Left lung (tissue), 10 donors: Measurements from ENCODE around the gene PKN1. TPM values are rescaled to one million over a fixed set of nuclear protein-coding genes. Genes with fewer than 3 reads are reported as not detected.

Experiments
- ATAC-seq: fragments of 200-7000 bp; cut with Tn5 transposase; one replicate; pipeline ENCODE4 v1.9.1; 2020; ENCODE audit warnings: moderate library complexity
- DNase-seq, 4 donors: peaks; one replicate each; pipeline ENCODE4 v3.0.0-alpha.2; 2013 to 2020
- H3K27ac ChIP-seq, 2 donors: fragments of 200-600 bp; sonication (generic) in 1 of 2; one replicate each; pipeline versions ENCODE4 v1.5.0 to v1.8.0; 2020 to 2021
- H3K27me3 ChIP-seq, 2 donors: fragments of 200-600 bp; sonication (generic) in 1 of 2; one replicate each; pipeline versions ENCODE4 v1.5.0 to v1.8.0; 2020 to 2021
- H3K36me3 ChIP-seq, 2 donors: fragments of 200-600 bp; sonication (generic) in 1 of 2; one replicate each; pipeline versions ENCODE4 v1.5.0 to v1.8.0; 2020 to 2021
- H3K4me1 ChIP-seq, 2 donors: fragments of 200-600 bp; one replicate each; pipeline ENCODE4 v1.8.0; 2021
- H3K4me3 ChIP-seq, 2 donors: fragments of 200-600 bp; sonication (generic) in 1 of 2; one replicate each; pipeline versions ENCODE4 v1.5.0 to v1.8.0; 2020 to 2021; ENCODE audit warnings: mild to moderate bottlenecking in 1 of 2
- H3K9me3 ChIP-seq, 2 donors: fragments of 200-600 bp; sonication (generic) in 1 of 2; one replicate each; pipeline versions ENCODE4 v1.5.0 to v1.8.0; 2020 to 2021
- intact Hi-C, 2 donors: fragments of 100-400 bp; cut with DNase I; formaldehyde crosslinking; loops; one replicate each; pipeline versions ENCODE4 v1.11.2 to v1.14.2; 2022
- polyA plus RNA-seq, 6 donors: library from polyadenylated mRNA; unstranded; fragments of 120-200 nt; gene quantifications; one replicate each; pipeline ENCODE4 v1.2.1, GENCODE V29; 2013; ENCODE audit not compliant: insufficient read length in 6 of 6
- total RNA-seq, 2 donors: library from RNA; stranded (reverse); fragmentation: NEBNext Ultra II Directional; extraction: Animal tissue kit (Norgen Biotek cat#: 25700); gene quantifications; one replicate each; pipeline ENCODE4 v1.2.1, GENCODE V29; 2021
- TF ChIP-seq, protein P1 (sequence below), 2 donors: fragments of 200-600 bp; sonication (generic) in 1 of 2; IDR thresholded peaks; one replicate each; pipeline versions ENCODE4 v1.5.0 to v1.8.0; 2021; ENCODE audit warnings: antibody characterized with exemption in 2 of 2
- donor health status: DM: no; HTN: yes; CAD: no.
- donor health status: DM: no; HTN: no; CAD: no.

Gene PKN1
- total and polyA plus RNA-seq, 8 donors: 91.9 to 190 (median 101) TPM

DNA sequence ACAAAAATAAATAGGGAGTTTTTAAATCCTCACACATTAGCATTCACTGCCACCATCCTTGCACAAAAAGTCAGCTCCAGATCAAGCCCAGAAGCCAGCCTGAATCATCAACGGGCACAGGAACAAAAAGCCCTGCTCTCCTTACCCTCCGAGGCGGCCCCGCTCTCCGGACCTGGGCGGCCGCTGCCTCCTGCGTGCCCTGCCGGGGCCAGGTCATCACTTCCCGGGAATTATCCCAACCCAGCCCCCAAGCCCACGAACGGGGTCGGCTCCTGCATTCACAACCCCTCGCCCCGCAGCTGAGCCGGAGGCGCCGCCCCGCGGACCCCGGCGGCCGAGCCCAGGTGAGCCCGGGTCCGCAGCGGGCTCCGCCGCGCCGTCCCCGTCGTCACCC lies 84.3 kb downstream of the PKN1 start:
- no peak for DNase-seq
- peak overlapping the region; percentile 83 to 97 for H3K4me3 ChIP-seq
- no peaks in the 10 kb centered on the region for H3K9me3 ChIP-seq
- no peaks in the 10 kb centered on the region for H3K27me3 ChIP-seq
- TF ChIP-seq, protein P1, sequence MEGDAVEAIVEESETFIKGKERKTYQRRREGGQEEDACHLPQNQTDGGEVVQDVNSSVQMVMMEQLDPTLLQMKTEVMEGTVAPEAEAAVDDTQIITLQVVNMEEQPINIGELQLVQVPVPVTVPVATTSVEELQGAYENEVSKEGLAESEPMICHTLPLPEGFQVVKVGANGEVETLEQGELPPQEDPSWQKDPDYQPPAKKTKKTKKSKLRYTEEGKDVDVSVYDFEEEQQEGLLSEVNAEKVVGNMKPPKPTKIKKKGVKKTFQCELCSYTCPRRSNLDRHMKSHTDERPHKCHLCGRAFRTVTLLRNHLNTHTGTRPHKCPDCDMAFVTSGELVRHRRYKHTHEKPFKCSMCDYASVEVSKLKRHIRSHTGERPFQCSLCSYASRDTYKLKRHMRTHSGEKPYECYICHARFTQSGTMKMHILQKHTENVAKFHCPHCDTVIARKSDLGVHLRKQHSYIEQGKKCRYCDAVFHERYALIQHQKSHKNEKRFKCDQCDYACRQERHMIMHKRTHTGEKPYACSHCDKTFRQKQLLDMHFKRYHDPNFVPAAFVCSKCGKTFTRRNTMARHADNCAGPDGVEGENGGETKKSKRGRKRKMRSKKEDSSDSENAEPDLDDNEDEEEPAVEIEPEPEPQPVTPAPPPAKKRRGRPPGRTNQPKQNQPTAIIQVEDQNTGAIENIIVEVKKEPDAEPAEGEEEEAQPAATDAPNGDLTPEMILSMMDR (IDR thresholded peaks at IDR 0.05): no peak
- H3K36me3 ChIP-seq: peaks cover 5 to 36% of the 10 kb centered on the region in 2 donors
- intact Hi-C loops: no loop called here
- H3K27ac ChIP-seq: peak overlapping the region; percentile 99 to 100
- no peak for ATAC-seq
- H3K4me1 ChIP-seq: peaks cover 11 to 59% of the 10 kb centered on the region in 2 donors

DNA sequence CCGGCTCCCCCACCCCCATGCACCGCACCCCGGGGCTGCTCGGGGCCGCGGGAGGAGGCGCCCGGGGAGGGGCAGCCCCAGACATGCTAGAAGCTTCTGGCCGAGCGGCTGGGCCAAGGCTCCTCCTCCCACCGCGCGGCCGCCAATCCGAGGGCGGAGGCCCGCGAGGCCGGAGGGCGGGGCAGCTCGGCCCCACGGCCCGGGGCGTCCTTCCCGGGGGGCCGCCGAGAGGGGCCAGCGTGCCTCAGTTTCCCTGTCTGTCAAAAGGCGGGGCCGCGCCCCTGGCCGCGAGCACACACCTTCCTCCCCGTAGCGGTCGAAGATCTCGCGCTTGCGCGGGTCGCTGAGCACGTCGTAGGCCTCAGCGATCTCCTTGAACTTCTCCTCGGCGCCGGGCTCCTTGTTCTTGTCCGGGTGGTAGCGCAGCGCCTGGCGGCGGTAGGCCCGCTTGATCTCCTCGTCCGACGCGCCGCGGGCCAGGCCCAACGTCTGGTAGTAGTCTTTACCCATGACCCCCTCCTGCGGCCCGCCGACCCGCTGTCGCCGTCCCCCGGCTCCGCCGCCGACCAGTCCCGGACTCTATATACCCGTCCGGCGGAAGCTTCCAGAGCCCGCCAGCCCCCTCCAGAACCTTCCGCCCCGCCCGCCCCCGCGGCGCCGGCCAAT lies 84.9 kb downstream of the PKN1 start, which contains the start of gene DNAJB1:
DNAJB1 (minus strand) TSS at position 558 of the 666 bp plus-strand sequence; CDS start at position 510, 48 bp downstream.
- Histone ChIP-seq H3K36me3 (peaks cover 5 to 36% of the 10 kb centered on the region in 2 donors), H3K4me3 (peak within 1 kb of the TSS; percentile 83 to 97), H3K27ac (peak within 1 kb of the TSS; percentile 99 to 100), H3K9me3 (no peaks in the 10 kb centered on the region), H3K4me1 (peaks cover 11 to 59% of the 10 kb centered on the region in 2 donors), H3K27me3 (no peaks in the 10 kb centered on the region)
- intact Hi-C loops: no loop called here
- DNase-seq (peak in 3 of 4 donors; percentile 83 to 96 (median 89)), ATAC-seq (peak; percentile 81)
- TF ChIP-seq, protein P1 (IDR thresholded peaks at IDR 0.05): no peak

DNA sequence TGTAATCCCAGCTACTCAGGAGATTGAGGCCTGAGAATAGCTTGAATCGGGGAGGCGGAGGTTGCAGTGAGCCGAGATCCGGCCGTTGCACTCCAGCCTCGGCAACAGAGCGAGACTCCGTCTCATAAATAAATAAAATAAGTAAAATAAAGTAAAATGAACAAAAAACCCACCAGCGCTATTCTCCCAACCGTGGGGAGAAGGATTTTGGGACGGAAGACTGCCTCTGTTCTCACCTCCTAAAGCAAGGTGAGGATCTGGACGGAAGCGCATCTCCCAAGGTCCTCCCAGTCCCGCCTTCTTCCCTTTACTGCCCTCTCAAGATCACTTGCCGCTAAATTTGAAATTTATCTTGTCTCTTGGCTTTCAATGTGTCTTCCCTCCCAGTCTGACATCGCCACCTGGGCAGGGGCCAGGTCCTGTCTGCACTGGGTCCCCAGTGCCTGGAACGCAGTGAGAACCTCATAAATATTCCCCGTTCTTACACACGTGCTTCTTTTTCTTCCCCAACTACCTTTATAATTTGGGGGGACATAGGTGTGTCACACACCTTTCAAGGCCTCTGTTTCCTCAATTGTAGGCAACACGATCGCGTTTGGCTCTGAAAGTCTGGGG lies 86.2 kb downstream of the PKN1 start:
- no peak for DNase-seq
- intact Hi-C loops: no loop called here
- TF ChIP-seq, protein P1 (IDR thresholded peaks at IDR 0.05): no peak
- peak overlapping the region in 1 of 2 donors; percentile 97 for H3K4me3 ChIP-seq
- ATAC-seq: no peak
- H3K27me3 ChIP-seq: no peaks in the 10 kb centered on the region
- peaks cover 5 to 25% of the 10 kb centered on the region in 2 donors for H3K36me3 ChIP-seq
- peak overlapping the region; percentile 99 to 100 for H3K27ac ChIP-seq
- H3K9me3 ChIP-seq: no peaks in the 10 kb centered on the region
- peaks cover 11 to 48% of the 10 kb centered on the region in 2 donors for H3K4me1 ChIP-seq

DNA sequence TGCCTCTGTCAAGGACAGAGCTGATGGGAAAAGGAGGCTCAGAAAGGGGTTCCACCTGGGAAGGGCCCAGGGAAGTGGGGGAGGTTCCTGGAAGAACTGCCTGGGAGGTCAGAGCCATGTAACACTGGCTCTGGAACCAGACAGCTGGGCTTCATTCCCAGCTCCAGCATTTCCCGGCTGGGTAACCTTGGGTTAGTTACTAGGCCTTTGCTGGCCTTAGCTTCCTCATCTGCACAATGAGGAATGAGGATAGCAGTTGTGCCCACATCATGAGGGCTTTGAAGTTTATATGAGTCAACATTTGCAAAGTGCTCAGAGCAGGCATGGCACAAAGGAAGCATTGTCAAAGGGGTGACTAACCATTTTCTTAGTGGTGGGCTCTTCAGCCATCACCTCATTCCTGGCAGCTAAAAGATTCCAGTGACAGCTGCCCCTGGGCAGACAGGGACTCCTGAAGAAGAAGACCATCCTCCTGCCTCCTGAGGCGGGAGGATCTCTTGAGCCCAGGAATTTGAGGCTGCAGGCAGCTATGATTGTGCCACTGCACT lies 86.8 kb downstream of the PKN1 start:
- peak in 1 of 4 donors; percentile 47 for DNase-seq
- H3K36me3 ChIP-seq: peaks cover 3 to 20% of the 10 kb centered on the region in 2 donors
- no peak overlapping the region for H3K4me3 ChIP-seq
- intact Hi-C loops: no loop called here
- no peak for ATAC-seq
- TF ChIP-seq, protein P1 (IDR thresholded peaks at IDR 0.05): no peak
- H3K27me3 ChIP-seq: no peaks in the 10 kb centered on the region
- H3K4me1 ChIP-seq: peaks cover 11 to 42% of the 10 kb centered on the region in 2 donors
- H3K27ac ChIP-seq: peak overlapping the region; percentile 99 to 100
- no peaks in the 10 kb centered on the region for H3K9me3 ChIP-seq

DNA sequence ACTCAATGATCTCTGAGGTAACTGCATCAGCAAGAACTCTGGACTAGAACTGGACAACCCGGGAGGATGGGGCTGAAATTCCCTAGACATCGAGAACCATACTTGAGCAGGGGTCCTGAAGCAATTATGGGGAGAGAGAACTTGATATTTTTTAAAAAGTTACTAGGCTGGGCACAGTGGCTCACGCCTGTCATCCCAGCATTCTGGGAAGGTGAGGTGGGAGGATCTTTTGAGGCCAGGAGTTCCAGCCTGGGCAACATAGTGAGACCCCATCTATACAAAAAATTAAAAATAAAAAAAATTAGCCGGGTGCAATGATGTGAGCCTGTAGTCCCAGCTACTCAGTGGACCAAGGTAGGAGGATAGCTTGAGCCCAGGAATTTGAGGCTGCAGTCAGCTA lies 87.4 kb downstream of the PKN1 start:
- TF ChIP-seq, protein P1 (IDR thresholded peaks at IDR 0.05): no peak
- Histone ChIP-seq H3K9me3 (no peaks in the 10 kb centered on the region), H3K4me1 (peaks cover 11 to 36% of the 10 kb centered on the region in 2 donors), H3K4me3 (no peak overlapping the region), H3K36me3 (peaks cover 0 to 13% of the 10 kb centered on the region in 2 donors), H3K27ac (peak overlapping the region in 1 of 2 donors; percentile 99), H3K27me3 (no peaks in the 10 kb centered on the region)
- DNase-seq (no peak), ATAC-seq (no peak)
- intact Hi-C loops: no loop called here
